GM21360 (cell line): ENCODE measurements around the gene WDR18.
"Not testable (repeated sequence)": the region's sequence is repeated elsewhere in the genome, so short reads cannot be mapped to it uniquely, and the experiment has no call there.

Experiments
- ATAC-seq: cut with Tn5 transposase; IDR thresholded peaks from one replicate; pipeline ENCODE4 v1.9.1; 2021; ENCODE audit warnings: mild to moderate bottlenecking, moderate library complexity; ENCODE audit not compliant: unreplicated experiment

Gene WDR18

DNA sequence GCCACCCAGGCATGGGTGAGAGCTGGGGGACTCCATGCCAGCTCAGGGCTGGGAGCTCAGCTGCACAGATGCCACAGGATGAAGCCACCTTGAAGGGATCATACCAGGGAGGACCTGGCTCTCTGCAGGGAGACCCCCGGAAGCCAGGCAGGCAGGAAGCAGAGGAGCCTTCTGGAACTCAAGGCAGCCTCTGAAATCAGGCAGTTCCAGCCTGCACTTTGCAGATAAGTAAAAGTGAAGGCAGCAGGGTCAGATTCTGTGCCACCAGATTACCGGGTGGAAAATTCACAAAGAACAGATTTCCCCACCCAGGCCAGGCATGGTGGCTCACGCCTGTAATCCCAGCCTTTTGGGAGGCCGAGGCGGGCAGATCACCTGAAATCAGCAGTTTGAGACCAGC lies 34.2 kb downstream of the WDR18 start:
- ATAC-seq: no peak

DNA sequence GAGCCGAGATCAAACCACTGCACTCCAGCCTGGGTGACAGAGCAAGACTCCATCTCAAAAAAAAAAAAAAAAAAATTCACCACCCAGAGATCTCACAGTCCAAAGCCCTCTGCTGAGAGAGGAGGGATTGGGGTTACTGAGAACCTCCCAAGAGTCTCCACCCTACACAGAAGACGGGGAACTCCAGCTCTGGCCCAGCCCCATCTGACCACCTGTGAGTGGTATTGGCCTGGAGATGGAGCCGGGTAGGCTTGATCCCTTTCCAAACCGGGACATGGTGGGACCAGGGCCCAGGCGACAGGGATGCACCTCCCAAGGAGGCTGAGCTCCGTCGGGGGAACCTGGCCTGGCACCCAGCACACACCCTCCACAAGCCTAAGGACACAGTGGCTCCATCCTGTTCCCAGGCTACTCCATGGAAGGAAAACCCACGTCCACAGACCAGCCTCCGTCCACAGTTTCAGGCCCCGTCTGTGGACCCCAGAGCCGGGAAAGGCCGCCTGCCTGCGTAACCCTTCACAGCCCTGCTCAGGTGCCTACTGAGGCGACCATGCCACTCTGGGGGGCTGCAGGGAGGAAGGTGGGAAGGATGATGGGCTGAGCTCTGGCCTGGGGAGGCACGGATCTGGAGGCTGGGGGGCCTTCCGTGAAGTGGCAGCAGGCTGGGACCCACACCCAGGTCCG lies 34.9 kb downstream of the WDR18 start:
- no peak for ATAC-seq

DNA sequence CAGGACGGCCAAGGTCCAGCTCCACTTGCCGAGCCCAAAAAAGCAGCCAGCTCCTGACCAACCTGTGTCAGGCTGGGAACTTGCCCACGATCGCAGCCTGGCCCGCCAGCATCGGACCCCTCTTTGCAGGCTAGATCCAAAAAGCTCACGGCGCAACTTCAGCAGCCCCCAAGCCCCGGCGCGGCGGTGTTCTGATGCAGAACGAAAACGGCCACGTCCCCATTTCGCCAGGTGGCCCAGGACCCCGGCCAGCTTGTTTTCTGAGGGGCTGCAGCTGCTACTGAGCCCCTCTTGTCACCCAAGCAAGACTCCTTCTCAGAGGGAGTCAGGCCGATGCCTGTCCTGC lies 35.4 kb downstream of the WDR18 start:
- ATAC-seq: no peak

DNA sequence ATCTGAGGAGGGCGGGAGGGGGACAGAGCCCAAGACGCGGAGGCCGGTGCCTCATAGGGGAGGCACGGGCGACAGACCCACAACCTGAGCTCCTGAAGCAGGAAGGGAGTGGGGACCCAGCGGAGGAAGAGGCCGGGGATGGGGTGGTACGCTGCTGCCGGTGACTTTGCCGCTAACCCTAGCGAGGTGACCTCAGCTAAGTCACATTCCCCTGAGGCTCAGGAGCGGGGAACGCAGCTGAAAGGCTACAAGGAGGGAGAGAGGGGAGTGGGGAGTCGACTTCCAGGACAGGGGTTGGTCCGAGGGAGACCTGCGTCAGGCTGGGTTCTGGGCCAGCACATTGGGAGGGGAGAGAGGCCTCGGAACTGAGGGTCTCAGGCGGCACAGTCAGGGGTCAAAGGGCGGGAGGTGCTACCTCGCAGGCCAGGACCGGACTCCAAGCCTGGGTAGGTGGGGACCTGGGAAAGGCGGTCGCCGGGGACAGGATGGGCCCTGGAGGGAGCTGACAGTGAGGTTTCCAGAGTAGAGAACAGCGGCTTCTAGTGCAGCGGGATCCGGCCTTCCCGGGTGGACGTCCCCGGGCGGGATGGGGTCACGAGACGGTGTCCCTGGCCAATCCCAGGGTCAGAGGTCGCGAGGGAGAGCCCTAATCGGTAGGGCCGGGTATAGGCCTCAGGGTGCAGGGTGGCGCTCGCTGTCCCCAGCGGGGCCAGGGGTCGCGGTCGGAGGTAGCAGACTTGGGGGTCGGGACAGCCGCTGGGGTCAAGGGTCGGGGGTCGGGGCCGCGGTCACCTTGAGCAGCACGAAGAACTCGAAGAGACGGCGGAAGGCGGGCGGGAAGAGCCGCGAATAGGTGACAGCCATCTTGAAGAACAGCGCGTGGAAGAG lies 36.1 kb downstream of the WDR18 start:
- no peak for ATAC-seq

DNA sequence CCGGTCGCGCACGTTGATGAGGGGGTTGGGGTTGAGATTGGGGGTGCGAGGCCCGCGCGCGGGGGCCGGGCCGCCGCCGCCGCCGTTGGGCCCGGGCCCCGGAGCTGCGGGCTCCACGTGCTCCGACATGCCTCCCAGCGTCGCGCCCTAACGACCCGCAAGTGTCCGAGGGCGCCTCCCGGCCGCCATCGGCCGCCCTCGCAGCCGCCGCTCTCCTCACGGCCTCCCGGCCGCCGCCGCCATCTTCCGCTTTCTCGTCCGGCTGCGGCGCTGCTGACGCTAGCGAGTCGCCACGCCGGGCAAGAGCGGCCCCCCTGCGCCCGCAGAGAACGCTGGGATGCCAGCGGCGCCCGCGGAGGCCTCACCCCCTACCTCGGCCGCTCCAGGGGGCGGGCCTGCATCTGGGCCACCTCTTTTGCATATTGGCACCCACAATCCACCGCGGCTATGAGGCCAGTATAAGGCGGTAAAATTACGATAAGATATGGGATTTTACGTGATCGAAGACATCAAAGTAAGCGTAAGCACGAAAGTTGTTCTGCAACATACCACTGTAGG lies 36.8 kb downstream of the WDR18 start, which contains the start of gene TMEM259:
TSS of gene TMEM259 (minus strand) at position 256 of the 558 bp plus-strand sequence. CDS start at position 129, 127 bp downstream.
- peak; percentile 74 for ATAC-seq

DNA sequence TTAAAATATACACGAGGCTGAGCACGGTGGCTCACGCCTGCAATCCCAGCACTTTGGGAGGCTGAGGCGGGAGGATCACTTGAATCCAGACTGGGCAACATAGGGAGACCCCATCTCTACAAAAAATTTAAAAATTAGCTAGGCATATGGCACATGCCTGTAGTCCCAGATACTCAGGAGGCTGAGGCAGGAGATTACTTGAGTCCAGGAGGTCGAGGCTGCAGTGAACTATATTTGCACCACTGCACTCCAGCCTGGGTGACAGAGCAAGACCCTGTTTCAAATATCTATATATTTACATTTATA lies 39.7 kb downstream of the WDR18 start:
- not testable (repeated sequence) for ATAC-seq

DNA sequence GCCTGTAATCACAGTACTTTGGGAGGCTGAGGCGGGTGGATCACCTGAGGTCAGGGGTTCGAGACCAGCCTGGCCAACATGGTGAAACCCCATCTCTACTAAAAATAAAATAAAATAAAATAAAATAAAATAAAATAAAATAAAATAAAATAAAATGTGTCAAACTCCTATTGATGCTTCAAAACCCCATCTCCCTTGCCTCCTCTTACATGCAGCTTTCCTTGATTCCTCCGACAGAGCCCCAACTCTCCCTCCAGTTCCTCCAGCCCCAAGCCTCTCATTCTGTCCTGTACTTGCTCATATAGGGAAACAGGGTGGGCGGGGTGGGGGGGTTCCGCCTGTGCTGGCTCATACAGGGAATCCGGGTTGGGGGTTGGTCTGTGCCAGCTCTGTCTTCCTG lies 40.9 kb downstream of the WDR18 start:
- not testable (repeated sequence) for ATAC-seq

DNA sequence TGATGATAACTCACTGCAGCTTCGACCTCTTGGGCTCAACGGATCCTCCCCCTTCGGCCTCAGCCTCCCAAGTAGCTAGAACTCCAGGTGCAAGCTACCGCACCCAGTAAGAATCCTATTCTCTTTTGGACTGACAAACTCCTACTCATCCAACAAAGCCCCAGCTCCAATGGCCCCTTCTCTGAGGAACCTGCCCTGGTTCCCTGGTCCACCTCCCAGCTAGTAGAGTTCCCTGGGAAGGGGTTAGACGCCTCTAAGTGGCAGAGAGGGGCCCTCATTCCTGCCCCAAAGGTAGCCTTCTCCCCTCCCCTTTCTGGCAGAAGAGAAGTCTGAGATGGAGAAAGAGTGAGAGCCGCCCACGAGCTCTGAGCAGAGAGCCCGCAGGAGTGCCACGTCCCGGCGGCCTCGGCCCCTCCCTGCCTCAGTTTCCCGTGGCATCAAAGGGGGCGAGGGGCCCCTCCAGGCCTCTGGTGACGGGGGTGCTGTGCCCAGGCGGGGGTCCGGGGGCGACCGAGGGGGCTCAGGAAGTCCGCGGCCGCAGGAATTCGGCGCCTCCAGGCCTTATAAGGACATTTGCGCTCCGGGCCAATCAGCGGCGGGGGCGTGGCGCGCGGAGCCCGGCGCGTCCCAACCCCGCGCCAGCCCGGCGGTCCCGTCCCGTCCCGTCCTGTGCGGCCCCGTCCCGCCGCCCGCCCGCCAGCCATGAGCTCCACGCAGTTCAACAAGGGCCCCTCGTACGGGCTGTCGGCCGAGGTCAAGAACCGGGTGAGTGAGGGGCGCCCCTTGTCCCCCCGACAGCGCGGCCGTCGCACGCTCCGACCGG lies 42.0 kb downstream of the WDR18 start, which contains the start of gene CNN2:
TSS of gene CNN2 (plus strand) at position 649 of the 823 bp plus-strand sequence. CDS start at position 703, 54 bp downstream.
- ATAC-seq: peak; percentile 43

DNA sequence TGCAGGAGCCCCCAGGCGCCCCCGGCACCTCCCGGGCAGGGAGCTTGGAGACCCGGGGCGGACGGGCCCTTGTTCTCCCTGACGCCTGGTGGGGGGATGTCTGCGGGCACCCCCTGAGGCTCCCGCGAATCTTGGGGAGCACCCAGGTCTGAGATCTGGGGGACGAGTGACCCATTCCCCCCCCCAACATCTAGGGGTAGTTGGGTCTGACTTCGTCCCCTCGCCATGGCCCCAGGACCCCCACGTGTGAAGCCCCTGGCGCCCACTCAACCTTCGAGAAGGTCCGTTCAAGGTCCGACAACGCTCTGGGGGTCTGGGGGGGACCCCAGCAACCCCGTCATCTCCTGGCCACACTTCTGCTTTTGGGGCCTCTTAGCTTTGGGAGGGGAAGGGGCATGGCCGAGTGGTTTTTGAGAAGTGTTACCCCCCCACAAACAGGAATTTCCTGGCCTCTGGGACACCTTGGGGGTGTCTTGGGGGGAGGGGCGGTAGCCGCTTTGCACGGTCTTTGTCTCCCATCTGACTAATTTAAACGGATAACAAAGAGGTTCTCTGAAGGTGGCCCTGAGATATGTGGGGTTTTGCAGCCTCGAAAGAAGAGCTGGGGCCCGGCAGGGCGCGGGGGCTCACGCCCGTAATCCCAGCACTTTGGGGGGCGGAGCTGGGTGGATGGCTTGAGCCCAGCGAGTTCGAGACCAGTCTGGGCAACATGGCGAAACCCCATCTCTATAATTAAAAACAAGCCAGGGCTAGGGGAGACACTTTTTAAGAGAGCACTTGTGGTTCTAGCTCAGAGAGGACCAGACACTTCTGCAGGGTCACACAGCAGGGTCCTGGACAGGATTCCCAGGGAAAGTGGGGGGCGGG lies 42.9 kb downstream of the WDR18 start:
- ATAC-seq: no peak

DNA sequence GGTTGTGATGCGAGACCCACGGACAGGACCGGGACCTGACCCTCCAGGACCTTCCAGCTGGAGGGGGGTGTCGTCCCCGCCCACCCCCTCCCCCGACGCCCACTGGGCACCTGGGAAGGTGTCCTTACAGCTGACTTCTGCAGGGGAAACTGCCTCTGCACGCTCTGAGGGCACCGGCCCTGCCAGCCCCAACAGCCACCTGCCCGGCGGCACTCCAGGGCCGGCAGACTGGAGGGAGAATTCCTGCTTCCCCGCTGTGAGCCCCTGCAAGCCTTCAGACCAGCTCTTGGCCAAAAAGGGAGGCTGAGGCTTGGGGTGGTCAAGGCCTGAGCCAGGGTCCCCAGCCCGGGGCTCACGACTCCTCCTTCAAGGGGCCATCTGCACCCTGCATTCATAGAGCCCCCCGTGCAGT lies 43.5 kb downstream of the WDR18 start:
- no peak for ATAC-seq

DNA sequence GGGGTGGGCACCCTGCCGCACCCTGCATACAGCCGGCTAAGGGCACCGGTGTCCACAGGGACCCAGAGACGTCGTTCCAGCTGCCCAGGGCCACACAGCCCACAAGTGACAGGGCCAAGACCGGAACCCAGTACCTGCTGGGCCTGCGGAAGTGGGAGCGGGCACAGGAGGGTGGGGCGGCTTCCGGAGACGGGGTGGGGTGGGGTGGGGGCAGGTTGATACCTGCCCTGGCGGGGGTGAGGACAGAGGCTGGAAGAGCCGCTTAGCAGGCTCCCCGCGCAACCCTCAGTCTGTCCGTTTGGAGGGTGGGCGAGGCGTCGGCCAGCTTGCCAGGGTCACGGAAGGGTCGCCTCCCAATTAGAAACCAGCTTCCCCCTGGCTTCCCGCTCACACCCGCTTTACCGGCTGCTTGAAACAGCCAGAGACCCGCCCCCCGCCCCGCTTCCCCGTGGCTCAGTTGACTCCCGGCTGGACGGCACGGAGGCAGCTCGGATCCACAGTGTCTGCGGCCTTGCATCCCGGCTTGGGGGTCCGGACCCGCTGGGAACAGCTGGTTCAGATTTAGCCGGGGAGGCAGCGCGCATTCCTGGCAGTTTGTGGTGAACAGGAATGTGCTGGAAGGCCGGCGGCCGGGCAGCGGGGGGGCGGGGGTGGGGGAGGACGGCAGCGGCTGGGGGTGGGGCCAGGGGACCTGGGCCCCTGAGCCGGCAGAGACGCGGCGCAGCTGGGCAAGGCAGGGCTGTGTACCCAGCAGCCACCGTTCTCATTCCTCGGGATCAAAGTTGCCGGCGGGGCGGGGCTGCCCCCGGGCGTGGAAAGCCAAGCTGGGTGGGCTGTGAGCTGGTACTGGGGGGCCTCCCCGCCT lies 44.1 kb downstream of the WDR18 start:
- no peak for ATAC-seq

DNA sequence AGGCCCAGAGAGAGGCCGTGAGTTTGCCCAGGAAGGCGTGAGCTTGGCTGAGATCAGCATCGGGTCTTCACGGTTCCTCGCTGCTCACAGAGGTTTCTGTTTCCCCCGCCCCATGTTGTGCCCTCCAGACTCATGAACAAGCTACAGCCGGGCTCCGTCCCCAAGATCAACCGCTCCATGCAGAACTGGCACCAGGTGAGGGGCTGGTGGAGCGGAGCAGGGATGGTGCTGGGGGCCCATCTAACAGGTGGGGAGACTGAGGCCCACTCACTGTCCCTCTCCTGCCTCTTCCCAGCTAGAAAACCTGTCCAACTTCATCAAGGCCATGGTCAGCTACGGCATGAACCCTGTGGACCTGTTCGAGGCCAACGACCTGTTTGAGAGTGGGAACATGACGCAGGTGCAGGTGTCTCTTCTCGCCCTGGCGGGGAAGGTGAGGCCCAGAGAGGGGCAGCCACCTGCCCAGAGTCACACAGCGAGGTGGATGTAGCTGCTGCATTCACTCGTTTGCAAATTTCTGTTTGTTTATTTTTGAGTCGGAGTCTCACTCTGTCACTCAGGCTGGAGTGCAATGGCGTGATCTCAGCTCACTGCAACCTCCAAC lies 48.2 kb downstream of the WDR18 start:
- no peak for ATAC-seq

DNA sequence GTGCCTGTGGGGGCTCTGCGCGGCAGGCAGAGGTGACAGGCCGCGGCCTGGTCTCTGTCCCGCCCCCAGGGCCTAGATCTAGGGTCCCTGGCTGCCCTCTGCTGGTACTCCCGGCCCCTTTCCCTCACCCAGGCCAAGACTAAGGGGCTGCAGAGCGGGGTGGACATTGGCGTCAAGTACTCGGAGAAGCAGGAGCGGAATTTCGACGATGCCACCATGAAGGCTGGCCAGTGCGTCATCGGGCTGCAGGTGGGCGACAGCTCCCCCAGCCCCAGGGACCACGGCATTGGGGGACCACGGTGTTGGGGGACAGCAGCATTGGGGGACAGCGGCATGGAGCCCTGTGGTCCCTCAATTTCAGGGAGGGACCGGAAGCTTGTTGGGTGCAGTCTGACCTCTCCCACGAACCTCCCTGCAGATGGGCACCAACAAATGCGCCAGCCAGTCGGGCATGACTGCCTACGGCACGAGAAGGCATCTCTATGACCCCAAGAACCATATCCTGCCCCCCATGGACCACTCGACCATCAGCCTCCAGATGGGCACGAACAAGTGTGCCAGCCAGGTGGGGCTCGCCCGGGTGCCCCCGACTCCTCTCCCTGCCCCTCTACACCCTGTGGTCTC lies 52.0 kb downstream of the WDR18 start:
- ATAC-seq: no peak

DNA sequence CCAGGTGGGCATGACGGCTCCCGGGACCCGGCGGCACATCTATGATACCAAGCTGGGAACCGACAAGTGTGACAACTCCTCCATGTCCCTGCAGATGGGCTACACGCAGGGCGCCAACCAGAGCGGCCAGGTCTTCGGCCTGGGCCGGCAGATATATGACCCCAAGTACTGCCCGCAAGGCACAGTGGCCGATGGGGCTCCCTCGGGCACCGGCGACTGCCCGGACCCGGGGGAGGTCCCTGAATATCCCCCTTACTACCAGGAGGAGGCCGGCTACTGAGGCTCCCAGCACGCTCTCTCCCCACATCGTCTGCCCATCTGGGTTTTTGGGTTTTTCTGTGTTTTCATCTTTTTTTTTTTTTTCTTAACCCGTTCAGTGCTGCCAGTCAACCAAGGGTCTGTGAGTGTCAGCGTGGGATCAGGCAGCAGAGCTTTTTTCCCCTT lies 53.5 kb downstream of the WDR18 start:
- no peak for ATAC-seq

DNA sequence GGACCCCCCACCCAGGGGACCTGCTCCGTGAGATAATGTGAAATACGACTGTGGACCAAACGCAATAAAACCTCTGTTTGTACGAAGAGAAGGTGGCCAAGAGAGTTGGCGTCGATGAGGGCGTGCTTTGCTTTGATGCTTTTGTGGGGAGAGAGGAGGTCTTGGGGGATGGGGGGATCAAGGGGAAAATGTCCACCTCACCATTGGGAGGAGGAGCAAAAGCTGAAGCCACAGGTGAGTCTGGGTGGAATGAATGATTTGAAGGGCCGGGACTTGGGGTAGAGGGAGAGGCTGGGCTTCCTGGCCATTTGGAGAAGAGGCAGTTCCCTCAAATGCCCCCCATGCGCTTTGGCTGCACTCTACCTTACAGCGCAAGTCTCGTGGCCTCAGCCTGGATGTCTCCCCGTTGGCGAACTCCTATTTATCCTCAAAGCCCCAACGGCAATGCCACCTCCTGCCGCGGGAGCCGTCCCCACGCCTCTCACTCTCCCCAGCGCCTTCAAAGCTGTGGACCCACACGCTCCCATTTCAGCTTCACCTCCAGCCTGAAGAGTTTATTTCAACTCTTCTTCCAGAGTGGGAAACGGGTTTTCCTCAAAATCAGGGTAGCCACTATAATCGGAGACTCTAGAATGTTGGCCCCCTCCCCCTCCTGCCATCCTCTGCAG lies 55.0 kb downstream of the WDR18 start:
- ATAC-seq: no peak

DNA sequence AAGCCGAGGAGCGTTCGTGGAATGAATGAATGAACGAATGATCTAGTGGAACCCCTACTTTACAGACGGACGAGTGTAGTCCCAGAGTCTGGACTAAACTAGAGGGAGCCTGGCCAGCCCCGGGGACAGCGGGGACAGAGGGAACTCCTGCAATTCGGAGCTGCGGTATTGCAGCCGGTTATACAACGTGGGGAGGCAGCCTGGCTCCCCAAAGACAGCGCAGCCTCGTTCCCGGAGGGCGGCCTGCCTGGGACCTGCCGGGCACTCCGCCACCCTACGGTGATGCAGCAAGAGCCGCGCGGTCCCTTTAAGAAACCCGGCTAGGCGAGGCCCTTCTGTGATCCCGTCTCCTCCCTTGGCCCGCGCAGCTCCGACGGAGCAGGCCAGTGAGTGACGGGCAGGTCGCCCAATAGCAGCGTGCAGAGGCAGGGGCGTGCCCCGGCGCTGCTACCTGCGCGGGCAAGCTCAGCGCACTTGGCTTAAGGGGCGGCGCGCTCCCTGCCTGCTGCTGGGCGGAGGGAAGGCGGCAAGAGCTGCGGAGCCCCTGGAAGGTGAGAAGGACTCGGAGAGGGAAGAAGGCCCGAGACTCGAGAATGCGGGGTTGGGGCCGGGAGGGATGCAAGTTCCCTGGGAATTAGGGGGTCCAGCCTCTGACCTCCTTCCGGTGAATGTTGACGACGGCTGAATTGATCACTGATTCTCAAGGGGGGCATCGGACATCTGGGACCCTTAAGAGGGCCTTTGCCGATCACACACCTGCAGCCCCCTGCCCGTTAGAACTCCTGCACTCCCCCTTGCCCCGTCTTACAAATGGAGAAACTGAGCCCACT lies 55.7 kb downstream of the WDR18 start, which contains the start of gene ABCA7:
TSS of gene ABCA7 (plus strand) at position 462 of the 830 bp plus-strand sequence. CDS start 1,255 bp downstream, outside the sequence.
- peak; percentile 55 for ATAC-seq
